ENCODE results near the gene NFU1. TPM values are rescaled to one million over a fixed set of nuclear protein-coding genes. Genes with fewer than 3 reads are reported as not detected.

Gene NFU1
- total RNA-seq, 1 donor from 2014 or later: 38.2 TPM

Other genes starting within 250 kb of the NFU1 start
- 27.8 and 36.1 TPM in 2 replicates for gene GFPT1, start 50.2 kb downstream of the NFU1 start, total RNA-seq
- gene AAK1, start 206.3 kb upstream of the NFU1 start, total RNA-seq: 46.3 and 53.9 TPM in 2 replicates

Data from pulmonary artery endothelial cell (primary cell).